ENCODE measurements around the gene DTWD2.

GRCh38 chr5:118965890-118966289 lies 22.5 kb downstream of the DTWD2 start:
- TF ChIP-seq CTCF (IDR thresholded peaks at IDR 0.05; ENCODE audit: low read depth, low read length, poor library complexity, severe bottlenecking) (no peak), EZH2phosphoT487 (IDR thresholded peaks at IDR 0.05; ENCODE audit: borderline replicate concordance, low read length) (no peak)

Data from DOHH2 (cell line).